ENCODE data around the gene MSL1. TPM values are rescaled to one million over a fixed set of nuclear protein-coding genes. Genes with fewer than 3 reads are reported as not detected.
A peak's percentile ranks its signal among the peaks of the same experiment; 100 is the strongest.

Gene MSL1
- total RNA-seq, 8 experiments from 2014 or later = 38.9 to 89.2 (median 75.5) TPM

DNA sequence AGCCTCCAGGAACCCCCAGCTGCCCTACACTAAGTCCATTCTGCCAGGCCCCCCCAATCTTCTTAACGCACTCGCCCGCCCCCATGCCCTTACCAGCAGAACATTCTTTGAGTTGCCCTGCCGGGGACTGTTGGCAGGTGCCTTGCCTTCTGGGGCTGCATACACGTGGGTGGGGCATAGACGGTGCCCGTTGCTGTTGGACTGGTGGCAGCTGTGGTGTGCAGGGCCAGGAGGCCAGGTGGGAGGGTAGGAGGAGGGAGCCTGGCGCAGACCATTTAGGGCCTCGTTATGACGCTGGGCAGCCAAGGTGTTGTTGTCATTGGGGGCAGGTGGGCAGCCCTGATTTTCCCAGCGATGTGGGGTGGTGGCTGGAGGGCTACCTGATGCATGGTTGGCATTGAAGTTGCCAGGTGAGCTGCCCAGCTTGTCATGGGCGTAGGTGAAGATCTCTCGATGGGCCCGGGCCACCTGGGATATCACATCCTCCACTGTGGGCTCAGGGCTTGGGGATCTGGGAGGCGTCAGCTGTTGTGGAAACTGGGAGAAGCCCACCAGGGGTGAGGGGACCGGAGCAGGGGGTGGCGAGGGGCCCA lies 26.3 kb upstream of the MSL1 start:
- H3K27ac ChIP-seq = no peak overlapping the region
- no peak overlapping the region for H3K4me3 ChIP-seq
- no peak for ATAC-seq (replicated peaks in 6 of 8)
- H3K4me1 ChIP-seq (replicated peaks in 1 of 2) = peaks cover 27 to 32% of the 10 kb centered on the region in 2 donors
- whole genome bisulfite sequencing, 10 experiments = 80 to 83% (median 80%) methylated on average over 1 of the region's 17 CpGs; no CpG with 5 or more reads in 7 of the 10 experiments
- in situ Hi-C loops (cut with MboI; ENCODE audit: low pct_unique_long_range_greater_than_20kb in 2 of 9, low sequenced_read_pairs in 9 of 9, unreplicated experiment in 9 of 9) = no loop called here

DNA sequence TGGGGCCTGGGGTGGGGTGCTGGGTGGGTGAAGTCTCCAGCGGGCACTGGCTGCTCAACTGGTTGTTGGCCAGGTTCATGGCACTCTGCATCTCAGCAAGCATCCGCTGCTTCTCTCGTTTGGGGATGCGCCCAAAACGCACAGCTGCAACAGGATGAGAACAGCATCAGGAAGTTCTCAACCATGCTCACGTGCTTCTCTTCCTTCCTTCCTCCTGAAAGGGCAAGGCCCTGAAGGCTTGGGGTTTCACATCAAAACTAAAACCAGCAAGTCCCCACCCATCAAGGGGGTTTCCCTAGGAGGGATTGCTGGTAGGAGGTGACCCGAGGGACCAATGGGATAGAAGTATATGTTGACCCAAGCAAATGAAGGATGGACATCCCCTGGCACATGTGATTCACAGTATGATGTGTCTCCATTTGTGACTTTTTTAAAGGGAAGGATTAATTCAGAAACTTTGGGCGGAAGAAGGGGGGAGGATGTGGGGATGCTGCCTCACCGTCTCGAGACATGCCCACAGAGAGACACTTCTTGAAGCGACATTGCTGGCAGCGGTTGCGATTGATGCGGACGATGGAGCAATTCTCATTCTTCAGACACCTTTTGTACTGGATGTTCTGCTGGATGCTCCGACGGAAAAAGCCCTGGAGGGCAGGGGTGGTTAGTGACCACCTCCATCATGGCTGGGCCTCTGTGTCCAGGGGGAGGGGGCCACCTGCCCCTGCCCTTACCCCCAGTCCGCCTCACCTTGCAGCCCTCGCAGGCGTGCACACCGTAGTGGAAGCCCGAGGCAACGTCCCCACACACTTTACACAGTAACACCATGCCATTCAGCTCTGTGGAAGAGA lies 25.6 kb upstream of the MSL1 start:
- no peak overlapping the region for H3K4me3 ChIP-seq
- 40 to 100% (median 100%) methylated on average over 1 to 9 of the region's 23 CpGs; no CpG with 5 or more reads in 4 of the 10 experiments for whole genome bisulfite sequencing, 10 experiments
- in situ Hi-C loops (cut with MboI; ENCODE audit: low pct_unique_long_range_greater_than_20kb in 2 of 9, low sequenced_read_pairs in 9 of 9, unreplicated experiment in 9 of 9) = no loop called here

DNA sequence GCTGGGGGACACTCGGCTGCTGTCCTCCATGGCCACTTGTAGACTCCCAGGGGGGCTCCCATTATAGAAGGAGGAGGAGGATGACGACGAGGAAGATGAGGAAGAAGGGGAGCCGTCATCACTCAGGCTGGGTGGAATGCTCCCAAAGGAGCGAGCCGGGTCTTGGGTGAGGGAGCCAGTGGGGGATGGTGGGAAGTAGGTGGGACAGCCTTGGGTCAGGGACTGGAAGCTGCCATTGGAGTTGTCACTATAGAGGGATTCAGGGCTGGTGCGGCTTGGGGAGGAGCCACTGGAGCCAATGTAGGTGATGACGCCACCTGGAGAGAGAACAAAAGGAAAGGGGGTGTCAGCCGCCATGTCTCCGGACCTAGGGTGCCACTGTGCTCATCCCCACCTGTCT lies 24.7 kb upstream of the MSL1 start:
- no peak for ATAC-seq (replicated peaks in 6 of 8)
- Histone ChIP-seq H3K27ac (no peak overlapping the region), H3K4me1 (replicated peaks in 1 of 2) (peaks cover 23 to 24% of the 10 kb centered on the region in 2 donors), H3K4me3 (no peak overlapping the region)
- in situ Hi-C loops (cut with MboI; ENCODE audit: low pct_unique_long_range_greater_than_20kb in 2 of 9, low sequenced_read_pairs in 9 of 9, unreplicated experiment in 9 of 9) = no loop called here
- 20 to 100% (median 85%) methylated on average over 1 to 8 of the region's 10 CpGs; no CpG with 5 or more reads in 2 of the 10 experiments for WGBS, 10 experiments

More for the DNA sequence above, 25.6 kb upstream of the MSL1 start:
- Histone ChIP-seq H3K4me1 (replicated peaks in 1 of 2) (peaks cover 28 to 31% of the 10 kb centered on the region in 2 donors), H3K27ac (no peak overlapping the region)
- ATAC-seq (replicated peaks in 6 of 8) = no peak

DNA sequence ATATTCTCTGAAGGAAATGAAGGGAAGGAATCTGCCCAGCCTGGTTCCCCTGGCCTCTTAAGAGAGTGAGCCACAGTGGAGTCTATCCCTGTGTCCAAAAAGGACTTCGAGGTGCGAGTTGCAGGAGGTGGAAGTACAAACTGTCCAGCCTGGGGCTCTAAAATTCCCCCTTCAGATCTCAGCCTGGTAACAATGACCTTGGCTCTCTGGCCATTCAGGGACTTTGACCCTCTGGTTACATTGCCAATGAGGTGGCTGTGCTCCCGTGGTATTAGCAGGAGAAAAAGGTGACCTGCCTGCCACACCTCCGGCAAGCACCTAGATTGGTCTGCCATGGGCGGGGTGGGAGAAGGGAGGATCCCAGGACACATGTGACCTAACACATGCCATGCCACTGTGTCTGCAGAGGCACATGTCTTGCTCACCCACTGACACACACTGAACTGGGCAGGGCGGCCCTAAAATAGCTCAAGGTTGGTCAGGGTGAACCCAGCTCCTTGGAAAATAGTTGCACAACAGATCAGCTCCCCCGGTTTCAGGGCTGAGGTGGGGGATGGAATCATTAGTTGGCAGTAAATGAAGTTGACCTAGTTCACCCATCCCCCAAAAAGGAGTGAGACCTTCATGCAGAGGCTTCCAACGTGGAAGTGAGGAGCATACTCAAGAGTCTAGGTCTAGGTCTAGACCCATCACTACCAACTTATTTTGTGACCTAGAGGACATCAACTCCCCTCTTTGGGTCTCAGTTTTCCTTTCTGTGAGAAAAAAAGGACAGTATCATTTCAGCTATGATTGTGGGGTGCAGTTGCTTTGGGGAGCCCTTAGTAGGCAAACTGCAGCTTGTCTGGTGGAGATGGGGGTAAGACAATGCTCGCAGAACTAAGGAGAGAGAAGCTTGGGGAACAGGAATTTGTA lies 23.6 kb upstream of the MSL1 start:
- WGBS, 10 experiments = 18 to 100% (median 66%) methylated on average over 1 to 8 of the region's 9 CpGs; no CpG with 5 or more reads in 2 of the 10 experiments
- ATAC-seq (replicated peaks in 6 of 8) = no peak
- Histone ChIP-seq H3K4me3 (peak overlapping the region in 4 of 5 donors; percentile 38 to 55 (median 44)), H3K27ac (no peak overlapping the region), H3K4me1 (replicated peaks in 1 of 2) (peaks cover 17 to 20% of the 10 kb centered on the region in 2 donors)
- in situ Hi-C loops (cut with MboI; ENCODE audit: low pct_unique_long_range_greater_than_20kb in 2 of 9, low sequenced_read_pairs in 9 of 9, unreplicated experiment in 9 of 9) = no loop called here

DNA sequence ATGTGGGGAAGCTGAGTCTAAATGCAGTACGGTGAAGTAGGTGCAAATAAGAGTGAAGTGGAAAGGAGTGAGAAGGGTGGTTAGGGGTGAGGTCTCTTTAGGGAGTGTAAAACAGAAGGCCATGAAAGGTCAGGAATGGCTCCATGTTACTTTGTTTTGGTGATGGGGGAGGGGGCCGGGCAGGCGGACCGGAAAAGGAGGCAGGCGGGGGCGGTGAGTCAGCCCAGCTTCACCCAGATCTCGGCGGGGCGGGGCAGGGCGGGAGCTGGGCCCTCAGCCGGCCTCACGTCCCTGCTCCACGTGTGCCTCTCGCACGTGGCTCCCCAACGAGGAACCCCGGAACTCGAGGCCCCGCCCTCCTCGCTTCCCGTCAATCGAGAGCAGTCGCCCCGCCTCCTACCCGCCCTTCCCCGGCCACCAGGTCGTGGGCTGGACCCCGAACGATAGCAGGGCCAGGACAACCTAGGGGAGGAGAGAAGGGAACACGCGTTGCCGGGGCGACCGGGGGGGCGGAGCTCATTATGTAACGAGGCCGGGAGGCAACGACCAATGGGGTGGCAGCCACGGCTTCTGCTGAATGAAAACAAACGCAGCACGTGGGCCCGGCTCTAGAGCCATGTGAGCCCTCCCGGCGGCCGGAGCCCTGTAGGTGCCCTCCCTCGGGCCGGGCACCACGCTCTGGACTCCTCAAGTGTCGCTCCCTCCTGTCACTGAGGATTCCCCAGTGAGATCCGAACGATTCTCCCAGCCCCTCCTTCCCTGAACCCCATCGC lies 22.7 kb upstream of the MSL1 start:
- Histone ChIP-seq H3K4me3 (peak overlapping the region; percentile 32 to 55 (median 41)), H3K4me1 (replicated peaks in 1 of 2) (peaks cover 17 to 24% of the 10 kb centered on the region in 2 donors), H3K27ac (no peak overlapping the region)
- in situ Hi-C loops (cut with MboI; ENCODE audit: low pct_unique_long_range_greater_than_20kb in 2 of 9, low sequenced_read_pairs in 9 of 9, unreplicated experiment in 9 of 9) = no loop called here
- peak; percentile 62 to 84 (median 76) for ATAC-seq (replicated peaks in 6 of 8)
- WGBS, 10 experiments = 0 to 57% (median 7%) methylated on average over 1 to 6 of the region's 52 CpGs; no CpG with 5 or more reads in 4 of the 10 experiments

DNA sequence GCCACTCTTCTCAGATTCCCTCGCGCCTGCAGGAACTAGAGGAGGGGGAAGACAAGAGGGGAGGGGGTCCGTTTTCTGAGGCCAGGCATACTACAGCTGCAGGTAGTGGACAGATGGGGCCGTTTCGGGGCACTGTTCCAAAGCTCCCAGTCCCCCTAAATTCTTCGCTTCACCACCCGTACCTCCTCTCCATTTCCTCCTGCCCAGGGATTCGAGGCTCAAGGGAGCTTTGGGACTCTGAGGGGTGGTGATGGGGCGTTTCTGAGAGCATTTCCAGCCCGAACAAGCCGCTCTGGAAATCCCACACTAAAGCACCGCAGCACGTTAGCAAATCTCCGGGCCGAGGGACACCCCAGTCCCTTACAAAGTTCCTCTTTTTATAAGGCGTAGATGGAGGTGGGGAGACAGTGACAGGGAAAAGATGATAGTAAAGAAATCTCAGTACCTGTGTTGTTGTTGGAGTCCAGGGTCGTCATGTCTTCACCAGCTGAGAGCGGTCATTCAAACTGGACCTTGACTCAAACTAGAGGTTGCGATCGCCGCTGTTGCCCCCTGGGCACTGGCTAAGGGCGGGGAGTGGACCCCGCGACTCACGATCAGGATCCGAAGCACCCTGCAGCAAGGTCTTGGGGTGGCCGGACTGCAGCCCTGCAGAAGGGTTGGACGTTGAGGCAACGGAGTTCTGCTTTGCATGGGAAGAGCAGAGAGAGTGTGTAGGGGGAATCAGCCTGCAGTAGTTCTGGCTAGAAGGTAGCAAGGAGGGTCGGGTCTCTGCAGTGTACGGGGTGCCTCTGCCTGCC lies 22.0 kb upstream of the MSL1 start:
- peak overlapping the region; percentile 32 to 55 (median 41) for H3K4me3 ChIP-seq
- peaks cover 17 to 24% of the 10 kb centered on the region in 2 donors for H3K4me1 ChIP-seq (replicated peaks in 1 of 2)
- 0 to 12% (median 6%) methylated on average over 1 to 16 of the region's 31 CpGs; no CpG with 5 or more reads in 3 of the 10 experiments for WGBS, 10 experiments
- no peak overlapping the region for H3K27ac ChIP-seq
- in situ Hi-C loops (cut with MboI; ENCODE audit: low pct_unique_long_range_greater_than_20kb in 2 of 9, low sequenced_read_pairs in 9 of 9, unreplicated experiment in 9 of 9) = no loop called here
- ATAC-seq (replicated peaks in 6 of 8) = peak in 7 of 8 experiments; percentile 0 to 32 (median 20)

DNA sequence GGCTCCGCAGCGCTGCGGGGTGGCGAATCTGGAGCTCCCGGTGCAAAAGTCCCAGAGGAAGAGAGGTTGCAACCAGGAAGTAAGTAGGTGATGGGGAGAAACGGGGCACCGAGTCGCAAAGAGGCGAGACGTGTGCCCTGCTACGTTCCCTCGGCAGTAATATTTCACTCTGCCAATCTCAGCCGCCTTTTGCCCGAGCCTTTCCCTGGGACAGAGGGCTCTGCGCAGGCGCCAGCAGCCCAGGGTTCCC lies 21.4 kb upstream of the MSL1 start, which contains the start of gene NR1D1:
NR1D1 (minus strand) TSS at position 171 of the 250 bp plus-strand sequence. CDS start 495 bp downstream, outside the sequence.
- no peak for ATAC-seq (replicated peaks in 6 of 8)
- Histone ChIP-seq H3K4me1 (replicated peaks in 1 of 2) (peaks cover 17 to 24% of the 10 kb centered on the region in 2 donors), H3K27ac (peak within 1 kb of the TSS in 1 of 2 donors; percentile 15), H3K4me3 (peak within 1 kb of the TSS; percentile 32 to 55 (median 41))
- in situ Hi-C loops (cut with MboI; ENCODE audit: low pct_unique_long_range_greater_than_20kb in 2 of 9, low sequenced_read_pairs in 9 of 9, unreplicated experiment in 9 of 9) = no loop called here
- 0 to 4% (median 0%) methylated on average over 3 to 9 of the region's 16 CpGs; no CpG with 5 or more reads in 5 of the 10 experiments for WGBS, 10 experiments

DNA sequence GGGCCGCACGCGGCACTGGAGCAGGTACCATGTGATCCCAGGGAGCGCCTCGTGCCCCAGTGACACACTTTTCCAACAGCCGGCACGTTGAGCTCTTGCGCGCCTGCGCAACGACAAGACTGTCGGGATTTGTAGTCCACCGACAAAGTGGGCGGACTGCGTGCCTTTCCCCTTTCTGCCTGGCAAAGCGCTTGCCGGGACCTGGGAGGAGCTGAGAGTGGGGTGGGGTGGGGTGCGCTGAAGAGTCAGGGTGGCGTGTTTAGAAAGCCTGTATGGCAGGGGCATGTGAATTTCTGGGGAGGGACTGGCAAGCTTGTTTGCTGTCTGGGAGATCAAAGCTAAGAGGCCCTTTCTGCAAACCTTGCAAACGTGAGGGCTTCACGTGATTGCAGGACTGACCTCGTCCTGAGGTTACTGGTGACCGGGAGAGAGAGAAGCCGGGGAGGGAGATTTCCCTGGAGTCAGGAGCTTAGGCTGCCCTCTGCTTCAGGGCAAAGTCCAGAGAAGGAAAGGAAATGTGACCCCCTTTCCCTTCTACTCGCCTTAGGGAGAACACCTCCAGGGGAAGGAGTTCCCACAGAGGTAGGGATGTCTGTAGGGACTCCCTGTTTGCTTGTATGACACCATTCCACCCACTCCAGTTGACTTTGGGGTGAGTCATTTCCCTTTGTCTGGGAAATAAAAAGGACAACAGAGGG lies 21.0 kb upstream of the MSL1 start:
- peak; percentile 40 to 85 (median 76) for ATAC-seq (replicated peaks in 6 of 8)
- peaks cover 17 to 24% of the 10 kb centered on the region in 2 donors for H3K4me1 ChIP-seq (replicated peaks in 1 of 2)
- peak overlapping the region; percentile 32 to 55 (median 41) for H3K4me3 ChIP-seq
- WGBS, 10 experiments = 0 to 4% (median 1%) methylated on average over 1 to 9 of the region's 25 CpGs; no CpG with 5 or more reads in 4 of the 10 experiments
- peak overlapping the region in 1 of 2 donors; percentile 15 for H3K27ac ChIP-seq
- in situ Hi-C loops (cut with MboI; ENCODE audit: low pct_unique_long_range_greater_than_20kb in 2 of 9, low sequenced_read_pairs in 9 of 9, unreplicated experiment in 9 of 9) = no loop called here

DNA sequence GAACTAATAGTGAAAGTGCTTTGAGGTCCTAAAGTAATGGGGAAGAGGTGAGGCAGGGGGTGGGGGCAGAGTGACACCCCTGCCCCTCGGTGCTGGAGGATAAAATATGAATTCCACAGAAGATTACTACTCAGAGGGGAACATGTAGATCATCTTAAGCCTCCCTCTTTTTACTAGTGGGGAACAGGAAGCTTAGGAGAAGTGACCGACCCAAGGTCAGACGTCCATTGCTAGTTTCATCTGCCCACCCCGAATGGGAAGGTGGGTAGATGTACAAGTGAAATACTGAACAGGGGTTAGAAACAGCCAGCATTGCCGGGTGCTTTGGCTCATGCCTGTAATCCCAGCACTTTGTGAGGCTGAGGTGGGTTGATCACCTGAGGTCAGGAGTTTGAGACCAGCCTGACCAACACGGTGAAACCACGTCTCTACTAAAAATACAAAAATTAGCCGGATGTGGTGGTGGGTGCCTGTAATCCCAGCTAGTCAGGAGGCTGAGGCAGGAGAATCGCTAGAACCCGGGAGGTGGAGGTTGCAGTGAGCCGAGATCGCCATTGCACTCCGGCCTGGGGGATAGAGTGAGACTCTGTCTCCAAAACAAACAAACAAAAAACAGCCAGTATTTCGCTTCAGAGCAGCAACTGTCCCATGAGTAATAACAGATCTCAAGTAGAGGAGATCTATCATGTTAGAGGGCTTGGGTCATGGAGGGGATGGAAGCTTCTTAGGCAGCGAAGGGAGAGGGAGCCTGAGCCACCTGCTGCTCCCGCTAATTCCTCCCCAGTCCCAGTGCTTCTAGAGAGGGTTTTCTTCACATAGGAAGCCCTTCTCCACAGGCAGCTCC lies 20.2 kb upstream of the MSL1 start:
- ATAC-seq (replicated peaks in 6 of 8) = no peak
- Histone ChIP-seq H3K4me1 (replicated peaks in 1 of 2) (peaks cover 20 to 30% of the 10 kb centered on the region in 2 donors), H3K4me3 (no peak overlapping the region), H3K27ac (no peak overlapping the region)
- WGBS, 10 experiments = 50 to 90% (median 74%) methylated on average over 1 to 10 of the region's 16 CpGs; no CpG with 5 or more reads in 2 of the 10 experiments
- in situ Hi-C loops (cut with MboI; ENCODE audit: low pct_unique_long_range_greater_than_20kb in 2 of 9, low sequenced_read_pairs in 9 of 9, unreplicated experiment in 9 of 9) = no loop called here

DNA sequence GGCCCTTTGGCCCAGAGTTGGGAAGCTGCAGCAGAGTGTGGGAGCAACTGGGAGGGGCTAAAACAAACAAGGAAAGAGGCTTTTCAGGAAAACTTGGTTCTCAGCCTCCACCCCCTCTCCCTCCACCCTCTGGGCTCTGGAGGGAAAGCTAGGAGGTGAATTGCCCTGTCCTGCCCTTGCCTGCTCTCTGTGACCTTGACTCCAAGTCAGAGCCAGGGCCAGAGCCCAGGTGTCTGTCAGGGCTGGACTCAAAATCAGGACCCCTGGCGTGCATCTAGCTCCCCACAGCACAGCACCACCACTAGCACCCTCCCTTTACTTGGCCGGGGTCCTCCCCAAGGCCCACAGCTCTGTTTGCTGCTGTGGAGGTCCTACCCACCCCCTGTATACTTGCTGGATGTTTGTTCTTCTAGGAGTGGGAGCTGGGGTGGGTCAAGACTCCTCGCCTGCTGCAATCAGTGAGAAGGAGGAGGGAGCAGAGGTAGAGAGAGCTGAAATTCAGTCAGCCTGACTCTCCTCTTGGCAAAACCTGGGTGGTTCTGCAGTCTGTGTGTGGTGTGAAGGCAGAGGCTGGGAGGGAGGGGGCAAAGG lies 18.6 kb upstream of the MSL1 start:
- 100% methylated on average over 1 of the region's 3 CpGs; no CpG with 5 or more reads in 8 of the 10 experiments for WGBS, 10 experiments
- in situ Hi-C loops (cut with MboI; ENCODE audit: low pct_unique_long_range_greater_than_20kb in 2 of 9, low sequenced_read_pairs in 9 of 9, unreplicated experiment in 9 of 9) = no loop called here
- H3K27ac ChIP-seq = no peak overlapping the region
- H3K4me3 ChIP-seq = no peak overlapping the region
- H3K4me1 ChIP-seq (replicated peaks in 1 of 2) = peaks cover 36 to 46% of the 10 kb centered on the region in 2 donors
- no peak for ATAC-seq (replicated peaks in 6 of 8)

Measured in motor neuron (in vitro differentiated cells).